HG03354 (cell line): ENCODE results near the gene TSKU.

ENCODE experiments used
- ATAC-seq: cut with Tn5 transposase; IDR thresholded peaks from one replicate; pipeline ENCODE4 v1.9.1; 2021; ENCODE audit warnings: mild to moderate bottlenecking; ENCODE audit not compliant: unreplicated experiment, poor library complexity, severe bottlenecking

TSKU gene

GRCh38 chr11:76768909-76769560 is 14.1 kb upstream of the TSKU start:
- no peak for ATAC-seq

- ATAC-seq, result no peak
These were observed 13.2 kb upstream of the TSKU start for GRCh38 chr11:76769645-76770586.

- no peak for ATAC-seq
These were observed 12.3 kb upstream of the TSKU start for GRCh38 chr11:76770642-76771445.

- ATAC-seq, result no peak
These were observed 11.6 kb upstream of the TSKU start for GRCh38 chr11:76771446-76772099.

GRCh38 chr11:76772100-76772782 is 10.9 kb upstream of the TSKU start:
- no peak for ATAC-seq

- no peak for ATAC-seq
These were observed 10.4 kb upstream of the TSKU start for GRCh38 chr11:76772783-76773106.

GRCh38 chr11:76773921-76774361 is 9.2 kb upstream of the TSKU start:
- no peak for ATAC-seq

GRCh38 chr11:76776472-76776871 is 6.7 kb upstream of the TSKU start:
- ATAC-seq, result no peak

- no peak for ATAC-seq
These were observed 5.9 kb upstream of the TSKU start for GRCh38 chr11:76777305-76777704.

GRCh38 chr11:76777876-76778275 is 5.3 kb upstream of the TSKU start:
- no peak for ATAC-seq

GRCh38 chr11:76778874-76779273 is 4.3 kb upstream of the TSKU start:
- ATAC-seq, result no peak

- ATAC-seq, result no peak
These were observed 1.9 kb upstream of the TSKU start for GRCh38 chr11:76781046-76781801.

GRCh38 chr11:76781807-76782530 is 1.2 kb upstream of the TSKU start:
- no peak for ATAC-seq

- no peak for ATAC-seq
These were observed 444 bp upstream of the TSKU start for GRCh38 chr11:76782531-76783293.

- ATAC-seq, result no peak
These were observed 999 bp downstream of the TSKU start for GRCh38 chr11:76783896-76784813.

- ATAC-seq, result no peak
These were observed 2.4 kb downstream of the TSKU start for GRCh38 chr11:76785513-76785912.
